Loucy (cell line): ENCODE results near the gene MYO18A.

Source experiments
- H2AFZ ChIP-seq: fragments of 200-600 bp; sonication (generic); 2 replicates; pipeline ENCODE4 v1.6.0; 2016; ENCODE audit warnings: antibody characterized with exemption, mild to moderate bottlenecking, low read length, moderate library complexity
- H3F3A ChIP-seq: fragments of 200-600 bp; 2 replicates; pipeline ENCODE4 v1.6.0; 2016; ENCODE audit warnings: antibody characterized with exemption, low read depth, mild to moderate bottlenecking
- H3K27me3 ChIP-seq: fragments of 200-600 bp; sonication (generic); 2 replicates; pipeline ENCODE4 v1.6.1; 2014; ENCODE audit warnings: low read length, mild to moderate bottlenecking; ENCODE audit not compliant: insufficient read depth, poor library complexity, severe bottlenecking
- H3K36me3 ChIP-seq: fragments of 200-600 bp; sonication (generic); 2 replicates; pipeline ENCODE4 v1.6.1; 2016; ENCODE audit warnings: low read length; ENCODE audit not compliant: insufficient read depth
- H3K4me1 ChIP-seq: fragments of 200-600 bp; sonication (generic); 2 replicates; pipeline ENCODE4 v1.5.1; 2014; ENCODE audit warnings: low read length, mild to moderate bottlenecking; ENCODE audit not compliant: insufficient read depth, poor library complexity, severe bottlenecking
- H3K4me2 ChIP-seq: fragments of 200-600 bp; sonication (generic); 2 replicates; pipeline ENCODE4 v1.6.0; 2014; ENCODE audit warnings: antibody characterized with exemption, low read length, low read depth, mild to moderate bottlenecking; ENCODE audit not compliant: poor library complexity, severe bottlenecking
- H3K4me3 ChIP-seq: fragments of 200-600 bp; sonication (generic); 2 replicates; pipeline ENCODE4 v1.5.1; 2014; ENCODE audit warnings: low read length, mild to moderate bottlenecking, mixed read lengths; ENCODE audit not compliant: poor library complexity, severe bottlenecking
- H3K79me2 ChIP-seq: fragments of 200-600 bp; sonication (generic); 2 replicates; pipeline ENCODE4 v1.6.1; 2014; ENCODE audit warnings: low read length; ENCODE audit not compliant: insufficient read depth
- H3K9ac ChIP-seq: fragments of 200-600 bp; sonication (generic); 2 replicates; pipeline ENCODE4 v1.6.0; 2014; ENCODE audit warnings: mild to moderate bottlenecking, low read depth, low read length, moderate library complexity; ENCODE audit not compliant: poor library complexity, severe bottlenecking
- H3K9me2 ChIP-seq: fragments of 200-600 bp; sonication (generic); replicated peaks from 2 replicates; pipeline ENCODE4 v1.6.1; 2016; ENCODE audit warnings: low read depth, low read length, mixed read lengths
- H3K9me3 ChIP-seq: fragments of 200-600 bp; sonication (generic); 2 replicates; pipeline ENCODE4 v1.6.1; 2014; ENCODE audit warnings: mild to moderate bottlenecking, antibody characterized with exemption, low read length, low read depth; ENCODE audit not compliant: insufficient read depth
- H4K20me1 ChIP-seq: fragments of 200-600 bp; sonication (generic); 2 replicates; pipeline ENCODE4 v1.6.0; 2014; ENCODE audit warnings: antibody characterized with exemption, low read length, mild to moderate bottlenecking; ENCODE audit not compliant: insufficient read depth, poor library complexity, severe bottlenecking
- EZH2phosphoT487 ChIP-seq: fragments of 200-600 bp; IDR thresholded peaks from 2 replicates; pipeline ENCODE4 v1.6.1; 2018; ENCODE audit warnings: antibody characterized with exemption, mild to moderate bottlenecking, moderate library complexity, borderline replicate concordance
- TF ChIP-seq, protein P1 (sequence below): fragments of 200-600 bp; sonication (generic); conservative IDR thresholded peaks from 2 replicates; pipeline ENCODE4 v1.5.1; 2014; ENCODE audit warnings: mild to moderate bottlenecking, antibody characterized with exemption, low read length

Gene MYO18A

DNA sequence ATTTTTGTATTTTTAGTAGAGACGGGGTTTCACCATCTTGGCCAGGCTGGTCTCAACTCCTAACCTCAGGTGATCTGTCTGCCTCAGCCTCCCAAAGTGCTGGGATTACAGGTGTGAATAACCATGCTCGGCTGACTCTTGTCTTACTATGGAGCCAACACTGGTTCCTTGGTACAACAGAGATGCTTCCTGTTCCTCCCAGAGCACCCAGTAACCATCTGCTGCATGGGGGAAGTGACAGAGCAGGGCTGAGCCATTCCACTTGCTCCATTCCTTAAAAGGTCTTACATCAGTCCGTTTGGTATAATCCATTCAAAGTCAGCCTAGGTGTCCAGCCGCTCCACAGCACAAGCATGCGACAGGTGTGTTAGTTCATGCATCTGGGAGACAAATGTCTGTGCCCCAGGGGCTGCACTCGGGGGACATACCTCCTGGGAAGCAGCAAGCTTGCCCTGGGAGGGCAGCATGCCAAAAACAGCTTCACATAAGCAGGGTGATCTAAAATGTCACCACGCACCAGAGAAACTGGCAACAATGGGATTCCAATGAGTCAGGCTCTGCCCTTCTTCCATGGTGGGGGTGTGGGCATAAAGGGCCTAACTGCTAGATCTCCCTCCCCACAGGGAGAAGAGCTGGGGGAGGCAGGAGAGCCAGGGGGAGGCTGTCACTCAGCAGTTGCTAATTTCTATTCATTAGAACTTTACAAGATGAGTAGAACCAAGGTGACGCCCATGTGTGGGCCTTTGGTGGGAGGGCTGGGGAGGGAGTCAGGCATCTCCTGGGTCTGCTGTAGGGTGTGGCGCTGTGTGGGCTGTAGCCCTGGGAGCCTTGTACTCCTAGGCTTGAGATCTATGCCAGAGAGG lies 101.8 kb downstream of the MYO18A start:
- no peaks in the 10 kb centered on the region for H3K4me1 ChIP-seq
- H2AFZ ChIP-seq, result no peak overlapping the region
- H3K79me2 ChIP-seq, result no peaks in the 10 kb centered on the region
- H3K9me3 ChIP-seq, result no peaks in the 10 kb centered on the region
- H3K9ac ChIP-seq, result no peak overlapping the region
- no peaks in the 10 kb centered on the region for H3K9me2 ChIP-seq
- H4K20me1 ChIP-seq, result peaks cover 5% of the 10 kb centered on the region
- no peak overlapping the region for H3K4me3 ChIP-seq
- no peaks in the 10 kb centered on the region for H3F3A ChIP-seq
- no peak overlapping the region for H3K4me2 ChIP-seq
- peaks cover 79% of the 10 kb centered on the region; the same call in 1 of the 2 replicates for H3K36me3 ChIP-seq
- TF ChIP-seq EZH2phosphoT487, result no peak
- TF ChIP-seq, protein P1, sequence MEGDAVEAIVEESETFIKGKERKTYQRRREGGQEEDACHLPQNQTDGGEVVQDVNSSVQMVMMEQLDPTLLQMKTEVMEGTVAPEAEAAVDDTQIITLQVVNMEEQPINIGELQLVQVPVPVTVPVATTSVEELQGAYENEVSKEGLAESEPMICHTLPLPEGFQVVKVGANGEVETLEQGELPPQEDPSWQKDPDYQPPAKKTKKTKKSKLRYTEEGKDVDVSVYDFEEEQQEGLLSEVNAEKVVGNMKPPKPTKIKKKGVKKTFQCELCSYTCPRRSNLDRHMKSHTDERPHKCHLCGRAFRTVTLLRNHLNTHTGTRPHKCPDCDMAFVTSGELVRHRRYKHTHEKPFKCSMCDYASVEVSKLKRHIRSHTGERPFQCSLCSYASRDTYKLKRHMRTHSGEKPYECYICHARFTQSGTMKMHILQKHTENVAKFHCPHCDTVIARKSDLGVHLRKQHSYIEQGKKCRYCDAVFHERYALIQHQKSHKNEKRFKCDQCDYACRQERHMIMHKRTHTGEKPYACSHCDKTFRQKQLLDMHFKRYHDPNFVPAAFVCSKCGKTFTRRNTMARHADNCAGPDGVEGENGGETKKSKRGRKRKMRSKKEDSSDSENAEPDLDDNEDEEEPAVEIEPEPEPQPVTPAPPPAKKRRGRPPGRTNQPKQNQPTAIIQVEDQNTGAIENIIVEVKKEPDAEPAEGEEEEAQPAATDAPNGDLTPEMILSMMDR, result no peak
- H3K27me3 ChIP-seq, result no peaks in the 10 kb centered on the region

DNA sequence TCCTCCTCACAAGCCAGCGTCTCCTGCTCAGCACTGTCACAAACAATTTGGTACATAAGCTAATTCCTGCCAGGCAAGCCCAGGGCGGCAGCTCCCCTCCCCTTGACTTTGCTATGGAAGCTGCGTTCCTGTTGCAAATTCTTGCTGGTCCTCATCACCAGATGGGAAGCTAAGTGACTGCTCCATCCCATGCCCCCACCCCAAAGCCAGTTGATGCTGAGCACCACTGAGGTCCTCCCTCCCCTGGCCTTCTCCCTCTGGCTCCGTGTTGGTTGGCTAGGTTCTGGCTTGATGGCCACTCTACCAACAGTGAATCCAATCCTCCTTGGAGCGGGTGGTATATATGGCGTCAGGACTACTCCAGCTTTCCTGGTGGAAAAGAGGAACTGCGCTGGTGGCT lies 102.9 kb downstream of the MYO18A start:
- peaks cover 68% of the 10 kb centered on the region; the same call in 1 of the 2 replicates for H3K36me3 ChIP-seq
- H3K27me3 ChIP-seq, result no peaks in the 10 kb centered on the region
- no peak overlapping the region for H2AFZ ChIP-seq
- TF ChIP-seq EZH2phosphoT487, result no peak
- TF ChIP-seq, protein P1, result no peak
- H3K9me2 ChIP-seq, result no peaks in the 10 kb centered on the region
- H4K20me1 ChIP-seq, result peaks cover 5% of the 10 kb centered on the region
- H3F3A ChIP-seq, result no peaks in the 10 kb centered on the region
- H3K79me2 ChIP-seq, result no peaks in the 10 kb centered on the region
- H3K9ac ChIP-seq, result no peak overlapping the region
- no peaks in the 10 kb centered on the region for H3K4me1 ChIP-seq
- H3K9me3 ChIP-seq, result no peaks in the 10 kb centered on the region
- no peak overlapping the region for H3K4me3 ChIP-seq
- no peak overlapping the region for H3K4me2 ChIP-seq

DNA sequence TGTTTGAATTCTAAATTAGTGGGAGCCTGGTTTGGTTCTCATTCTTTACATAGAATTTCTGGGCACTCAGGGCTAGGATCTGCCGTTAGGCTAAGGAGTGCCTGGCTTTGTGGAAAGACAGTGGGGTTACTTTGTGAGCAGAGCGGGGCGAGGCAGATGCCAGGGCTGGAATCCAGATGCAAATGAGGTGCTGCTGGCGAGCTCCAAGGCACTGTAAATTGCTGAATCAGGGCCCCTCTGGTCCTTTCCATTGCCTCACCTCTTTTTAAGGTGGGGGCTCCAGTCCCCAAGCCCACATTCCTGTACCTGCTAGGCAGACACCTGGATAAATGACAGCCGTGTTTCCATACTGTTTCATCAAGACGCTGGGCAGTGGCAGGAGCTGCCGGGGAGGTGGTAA lies 103.5 kb downstream of the MYO18A start:
- no peak overlapping the region for H3K4me2 ChIP-seq
- H3K9ac ChIP-seq, result no peak overlapping the region
- peaks cover 5% of the 10 kb centered on the region for H4K20me1 ChIP-seq

More for the DNA sequence above, 103.5 kb downstream of the MYO18A start:
- Histone ChIP-seq H3F3A (no peaks in the 10 kb centered on the region), H3K27me3 (no peaks in the 10 kb centered on the region), H3K9me2 (no peaks in the 10 kb centered on the region), H2AFZ (no peak overlapping the region), H3K79me2 (no peaks in the 10 kb centered on the region), H3K4me1 (no peaks in the 10 kb centered on the region), H3K9me3 (no peaks in the 10 kb centered on the region), H3K4me3 (no peak overlapping the region), H3K36me3 (peaks cover 62% of the 10 kb centered on the region; the same call in 1 of the 2 replicates)
- TF ChIP-seq, protein P1, result no peak
- TF ChIP-seq EZH2phosphoT487, result no peak
